ENCODE data around the gene SMARCA1. TPM values are rescaled to one million over a fixed set of nuclear protein-coding genes. Genes with fewer than 3 reads are reported as not detected.
"Not testable (repeated sequence)": the region's sequence is repeated elsewhere in the genome, so short reads cannot be mapped to it uniquely, and the experiment has no call there.

Gene SMARCA1
- total RNA-seq, 2 experiments from 2014 or later, result 0.19 TPM; not detected in 1

DNA sequence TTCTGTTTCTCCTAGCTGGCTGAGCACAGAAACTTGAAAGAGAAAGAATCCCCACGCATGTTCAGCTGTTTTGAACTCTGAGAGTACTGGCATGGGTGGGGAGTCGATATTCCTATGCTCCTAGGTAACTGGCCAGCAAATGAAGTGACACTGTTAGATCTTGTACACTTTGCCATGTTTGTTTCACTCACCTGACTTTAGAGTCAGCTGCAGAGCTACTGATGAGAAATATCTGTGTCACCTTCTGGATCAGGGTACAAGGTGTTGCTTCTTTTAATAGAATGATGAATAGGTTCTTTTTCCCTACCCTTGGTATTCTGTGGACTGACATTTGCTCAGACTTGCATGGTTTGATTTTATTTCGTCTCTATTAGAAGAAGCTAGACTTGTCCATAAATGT, 45.1 kb upstream of the SMARCA1 start:
- Histone ChIP-seq H3K4me1 (ENCODE audit: insufficient read depth, low read length, poor library complexity, severe bottlenecking) (no peaks in the 10 kb centered on the region), H4K20me1 (ENCODE audit: insufficient read depth, low read length) (no peaks in the 10 kb centered on the region), H3K9me3 (ENCODE audit: low read length) (no peaks in the 10 kb centered on the region), H3K4me2 (ENCODE audit: low read length) (no peak overlapping the region), H3K27ac (ENCODE audit: low read depth, low read length, poor library complexity, severe bottlenecking) (no peak overlapping the region), H3K4me3 (ENCODE audit: low read depth, low read length, poor library complexity, severe bottlenecking) (no peak overlapping the region), H3K9me2 (ENCODE audit: insufficient read depth, low read length) (no peaks in the 10 kb centered on the region), H3K79me2 (ENCODE audit: insufficient read depth, low read depth, low read length) (no peaks in the 10 kb centered on the region), H3K36me3 (ENCODE audit: insufficient read depth, low read length) (peaks cover 18% of the 10 kb centered on the region), H2AFZ (ENCODE audit: low read length) (no peak overlapping the region)
- ChIA-PET POLR2A (no interaction called here), CTCF (ENCODE audit: unreplicated experiment) (no interaction called here)
- no TSS peak for BruUV-seq (replicated peaks)
- intact Hi-C loops (cut with micrococcal nuclease; ENCODE audit: unreplicated experiment), result no loop called here
- no peak for TF ChIP-seq EZH2phosphoT487 (IDR thresholded peaks at IDR 0.05; ENCODE audit: borderline replicate concordance, low read depth, low read length)
- TF ChIP-seq, protein P1, sequence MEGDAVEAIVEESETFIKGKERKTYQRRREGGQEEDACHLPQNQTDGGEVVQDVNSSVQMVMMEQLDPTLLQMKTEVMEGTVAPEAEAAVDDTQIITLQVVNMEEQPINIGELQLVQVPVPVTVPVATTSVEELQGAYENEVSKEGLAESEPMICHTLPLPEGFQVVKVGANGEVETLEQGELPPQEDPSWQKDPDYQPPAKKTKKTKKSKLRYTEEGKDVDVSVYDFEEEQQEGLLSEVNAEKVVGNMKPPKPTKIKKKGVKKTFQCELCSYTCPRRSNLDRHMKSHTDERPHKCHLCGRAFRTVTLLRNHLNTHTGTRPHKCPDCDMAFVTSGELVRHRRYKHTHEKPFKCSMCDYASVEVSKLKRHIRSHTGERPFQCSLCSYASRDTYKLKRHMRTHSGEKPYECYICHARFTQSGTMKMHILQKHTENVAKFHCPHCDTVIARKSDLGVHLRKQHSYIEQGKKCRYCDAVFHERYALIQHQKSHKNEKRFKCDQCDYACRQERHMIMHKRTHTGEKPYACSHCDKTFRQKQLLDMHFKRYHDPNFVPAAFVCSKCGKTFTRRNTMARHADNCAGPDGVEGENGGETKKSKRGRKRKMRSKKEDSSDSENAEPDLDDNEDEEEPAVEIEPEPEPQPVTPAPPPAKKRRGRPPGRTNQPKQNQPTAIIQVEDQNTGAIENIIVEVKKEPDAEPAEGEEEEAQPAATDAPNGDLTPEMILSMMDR (conservative IDR thresholded peaks at IDR 0.05; ENCODE audit: low read length), result no peak
- DNase-seq (ENCODE audit: low spot score), result no peak

DNA sequence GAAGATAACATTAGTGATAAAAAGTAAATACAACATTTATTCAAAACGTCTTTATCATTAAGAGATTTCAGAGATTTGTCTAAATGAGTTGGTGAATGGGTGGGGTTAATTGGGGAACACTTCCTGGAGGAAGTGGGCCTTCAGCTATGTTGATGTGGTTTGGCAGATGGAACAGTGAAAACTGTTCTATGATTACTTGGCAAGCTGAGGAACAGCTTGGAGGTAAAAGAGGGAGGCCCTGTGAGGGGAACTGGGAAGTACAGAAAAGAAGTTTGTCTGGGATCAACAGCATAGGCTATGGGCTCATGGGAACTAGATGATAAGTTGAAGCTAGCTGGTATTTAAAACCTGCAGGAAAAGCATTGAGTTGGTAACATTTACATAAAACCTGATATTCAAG, 42.8 kb upstream of the SMARCA1 start:
- H3K27ac ChIP-seq (ENCODE audit: low read depth, low read length, poor library complexity, severe bottlenecking), result no peak overlapping the region

DNA sequence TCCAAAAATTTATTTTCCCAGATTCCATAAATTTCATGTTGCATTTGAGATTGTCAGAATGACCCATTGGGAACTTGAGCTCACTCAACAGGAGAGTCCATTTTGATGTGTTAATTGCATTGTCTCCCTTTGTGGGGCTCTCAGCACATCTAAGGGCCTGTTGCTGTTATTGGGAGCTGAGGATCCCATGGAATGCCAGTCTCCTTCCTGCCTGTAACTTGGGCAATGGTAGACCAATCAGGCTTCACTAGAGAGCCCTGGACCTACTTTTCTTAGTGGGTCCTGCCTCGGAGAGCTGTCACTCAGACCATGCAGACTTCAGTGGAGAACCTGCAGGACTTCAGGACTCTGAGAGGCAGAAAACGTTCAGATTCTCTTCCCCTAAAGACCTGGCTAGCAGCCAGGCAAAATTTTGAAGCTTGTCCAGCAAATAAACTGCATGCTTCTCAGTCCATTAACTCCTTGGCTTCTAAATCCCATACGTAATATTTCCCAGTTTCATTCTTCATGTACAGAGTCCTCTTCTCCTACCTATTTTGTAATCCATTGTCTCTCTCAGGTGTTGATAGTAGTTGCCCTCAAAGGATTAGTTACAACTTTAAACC, 41.9 kb upstream of the SMARCA1 start:
- no peak overlapping the region for H2AFZ ChIP-seq (ENCODE audit: low read length)
- H3K27ac ChIP-seq (ENCODE audit: low read depth, low read length, poor library complexity, severe bottlenecking), result no peak overlapping the region
- DNase-seq (ENCODE audit: low spot score), result no peak
- peaks cover 41% of the 10 kb centered on the region for H3K36me3 ChIP-seq (ENCODE audit: insufficient read depth, low read length)
- no peak overlapping the region for H3K4me3 ChIP-seq (ENCODE audit: low read depth, low read length, poor library complexity, severe bottlenecking)
- H4K20me1 ChIP-seq (ENCODE audit: insufficient read depth, low read length), result no peaks in the 10 kb centered on the region
- H3K4me1 ChIP-seq (ENCODE audit: insufficient read depth, low read length, poor library complexity, severe bottlenecking), result no peaks in the 10 kb centered on the region
- H3K4me2 ChIP-seq (ENCODE audit: low read length), result no peak overlapping the region
- no peaks in the 10 kb centered on the region for H3K9me3 ChIP-seq (ENCODE audit: low read length)
- CTCF ChIA-PET (ENCODE audit: unreplicated experiment), result no interaction called here
- no peaks in the 10 kb centered on the region for H3K9me2 ChIP-seq (ENCODE audit: insufficient read depth, low read length)
- no peaks in the 10 kb centered on the region for H3K79me2 ChIP-seq (ENCODE audit: insufficient read depth, low read depth, low read length)
- intact Hi-C loops (cut with micrococcal nuclease; ENCODE audit: unreplicated experiment), result no loop called here
- no TSS peak for BruUV-seq (replicated peaks)
- POLR2A ChIA-PET, result no interaction called here
- no peak for TF ChIP-seq EZH2phosphoT487 (IDR thresholded peaks at IDR 0.05; ENCODE audit: borderline replicate concordance, low read depth, low read length)

More for the DNA sequence above, 42.8 kb upstream of the SMARCA1 start:
- ChIA-PET POLR2A (no interaction called here), CTCF (ENCODE audit: unreplicated experiment) (no interaction called here)
- Histone ChIP-seq H3K9me3 (ENCODE audit: low read length) (no peaks in the 10 kb centered on the region), H3K4me2 (ENCODE audit: low read length) (no peak overlapping the region), H4K20me1 (ENCODE audit: insufficient read depth, low read length) (no peaks in the 10 kb centered on the region), H2AFZ (ENCODE audit: low read length) (no peak overlapping the region), H3K9me2 (ENCODE audit: insufficient read depth, low read length) (no peaks in the 10 kb centered on the region), H3K4me1 (ENCODE audit: insufficient read depth, low read length, poor library complexity, severe bottlenecking) (no peaks in the 10 kb centered on the region), H3K79me2 (ENCODE audit: insufficient read depth, low read depth, low read length) (no peaks in the 10 kb centered on the region), H3K4me3 (ENCODE audit: low read depth, low read length, poor library complexity, severe bottlenecking) (no peak overlapping the region), H3K36me3 (ENCODE audit: insufficient read depth, low read length) (peaks cover 32% of the 10 kb centered on the region)
- intact Hi-C loops (cut with micrococcal nuclease; ENCODE audit: unreplicated experiment), result no loop called here
- no peak for TF ChIP-seq EZH2phosphoT487 (IDR thresholded peaks at IDR 0.05; ENCODE audit: borderline replicate concordance, low read depth, low read length)
- TF ChIP-seq, protein P1 (conservative IDR thresholded peaks at IDR 0.05; ENCODE audit: low read length), result no peak
- no TSS peak for BruUV-seq (replicated peaks)
- no peak for DNase-seq (ENCODE audit: low spot score)

DNA sequence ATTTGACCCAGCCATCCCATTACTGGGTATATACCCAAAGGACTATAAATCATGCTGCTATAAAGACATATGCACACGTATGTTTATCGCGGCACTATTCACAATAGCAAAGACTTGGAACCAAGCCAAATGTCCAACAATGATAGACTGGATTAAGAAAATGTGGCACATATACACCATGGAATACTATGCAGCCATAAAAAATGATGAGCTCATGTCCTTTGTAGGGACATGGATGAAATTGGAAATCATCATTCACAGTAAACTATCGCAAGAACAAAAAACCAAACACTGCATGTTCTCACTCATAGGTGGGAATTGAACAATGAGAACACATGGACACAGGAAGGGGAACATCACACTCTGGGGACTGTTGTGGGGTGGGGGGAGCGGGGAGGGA, 41.1 kb upstream of the SMARCA1 start:
- POLR2A ChIA-PET; H3K4me1 ChIP-seq (ENCODE audit: insufficient read depth, low read length, poor library complexity, severe bottlenecking); H3K9me3 ChIP-seq (ENCODE audit: low read length); H2AFZ ChIP-seq (ENCODE audit: low read length); H4K20me1 ChIP-seq (ENCODE audit: insufficient read depth, low read length); intact Hi-C loops (cut with micrococcal nuclease; ENCODE audit: unreplicated experiment); H3K79me2 ChIP-seq (ENCODE audit: insufficient read depth, low read depth, low read length); DNase-seq (ENCODE audit: low spot score); H3K4me3 ChIP-seq (ENCODE audit: low read depth, low read length, poor library complexity, severe bottlenecking); H3K27ac ChIP-seq (ENCODE audit: low read depth, low read length, poor library complexity, severe bottlenecking); H3K9me2 ChIP-seq (ENCODE audit: insufficient read depth, low read length); BruUV-seq (replicated peaks); H3K4me2 ChIP-seq (ENCODE audit: low read length); CTCF ChIA-PET (ENCODE audit: unreplicated experiment): not testable (repeated sequence)
- H3K36me3 ChIP-seq (ENCODE audit: insufficient read depth, low read length), result peaks cover 47% of the 10 kb centered on the region

Measured in OCI-LY7 (cell line).